CD4-positive, alpha-beta T cell treated with Interleukin-4 for 1 hour (primary cell): ENCODE results near the gene FGF6.
A peak's percentile ranks its signal among the peaks of the same experiment; 100 is the strongest.

ENCODE experiments used
- DNase-seq, 2 donors: peaks; one replicate each; pipeline ENCODE4 v3.0.0-alpha.2; 2020 to 2022

The FGF6 gene

GRCh38 chr12:4446335-4446734 is 720 bp upstream of the FGF6 start:
- no peak for DNase-seq

DNA sequence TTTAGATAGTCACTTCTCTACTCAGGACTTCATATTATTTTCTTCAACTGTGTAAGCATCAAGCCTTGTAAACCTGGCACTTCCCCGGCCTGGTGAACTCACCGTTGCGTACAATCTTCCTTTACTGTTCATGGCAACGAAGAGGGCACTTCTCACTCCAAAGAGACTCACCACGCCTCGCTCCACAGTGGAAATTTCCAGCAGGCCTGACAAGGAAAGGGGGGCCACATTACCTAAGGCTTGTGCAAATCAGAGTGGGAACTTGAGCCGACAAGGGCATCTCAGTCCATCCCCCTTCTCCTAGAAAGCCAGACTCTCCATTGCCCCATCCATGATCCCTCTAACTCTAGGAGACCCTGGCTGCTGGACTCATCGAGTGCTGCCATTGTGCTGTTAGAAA is 1.6 kb downstream of the FGF6 start:
- no peak for DNase-seq

DNA sequence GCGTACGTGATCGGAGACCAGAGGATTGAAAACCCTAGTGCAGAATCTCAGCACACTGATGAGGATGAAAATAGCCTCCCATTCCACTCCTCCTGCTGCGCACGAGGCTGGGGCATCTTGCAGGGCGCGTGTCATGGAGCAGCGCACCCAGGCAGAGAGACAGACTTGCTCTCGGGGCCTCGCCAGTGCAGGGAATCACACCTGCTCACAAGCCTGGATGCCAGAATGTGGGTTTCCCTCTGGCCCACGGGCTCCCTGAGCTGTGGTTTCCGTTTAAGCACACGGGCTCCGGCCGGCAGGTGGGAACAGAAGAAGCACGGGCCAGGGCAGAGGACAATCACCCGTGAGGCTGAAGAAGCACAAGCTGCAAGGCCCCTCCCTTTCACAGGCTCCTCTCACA is 2.0 kb downstream of the FGF6 start:
- DNase-seq: no peak

GRCh38 chr12:4441355-4442335 is 4.0 kb downstream of the FGF6 start:
- no peak for DNase-seq

DNA sequence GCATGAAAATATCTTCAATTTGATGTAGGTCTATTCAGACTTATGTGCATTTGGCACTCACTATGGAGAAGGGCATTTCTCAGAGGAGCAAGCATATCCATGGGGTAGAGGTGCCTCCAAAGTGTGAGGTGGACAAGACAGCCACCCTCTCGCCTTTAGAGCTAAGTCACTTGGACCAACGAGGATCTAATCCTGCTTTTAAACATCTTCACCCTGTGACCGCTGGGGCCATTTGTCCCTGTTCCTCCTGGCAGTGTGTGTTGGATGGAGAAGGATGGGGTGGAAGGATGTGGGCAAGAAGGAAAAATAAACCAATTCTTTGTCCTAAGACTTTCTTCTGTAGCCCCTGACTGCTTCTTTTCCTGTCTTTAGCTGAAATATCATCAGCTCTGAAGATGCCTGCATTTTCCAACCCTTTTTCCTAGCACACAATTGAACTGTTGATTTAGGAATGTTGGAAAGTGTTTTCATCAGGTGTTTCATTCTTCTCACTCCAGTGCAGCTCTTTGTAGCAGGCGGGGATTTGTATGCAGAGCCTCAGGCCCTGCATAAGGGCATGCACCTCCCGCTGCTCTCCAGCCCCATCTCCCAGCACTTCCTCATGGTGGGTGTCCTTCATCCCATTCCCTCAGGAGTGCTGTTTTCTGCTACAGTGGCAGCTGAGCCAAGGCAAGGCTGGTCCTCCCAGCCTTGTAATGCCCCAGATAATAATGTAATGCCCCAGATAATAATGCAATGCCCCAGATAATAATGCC is 5.3 kb downstream of the FGF6 start:
- no peak for DNase-seq

- no peak for DNase-seq
These were observed 5.9 kb downstream of the FGF6 start for GRCh38 chr12:4439736-4440135.

- peak; percentile 3 to 36 for DNase-seq
These were observed 6.6 kb downstream of the FGF6 start for GRCh38 chr12:4438834-4439596.

DNA sequence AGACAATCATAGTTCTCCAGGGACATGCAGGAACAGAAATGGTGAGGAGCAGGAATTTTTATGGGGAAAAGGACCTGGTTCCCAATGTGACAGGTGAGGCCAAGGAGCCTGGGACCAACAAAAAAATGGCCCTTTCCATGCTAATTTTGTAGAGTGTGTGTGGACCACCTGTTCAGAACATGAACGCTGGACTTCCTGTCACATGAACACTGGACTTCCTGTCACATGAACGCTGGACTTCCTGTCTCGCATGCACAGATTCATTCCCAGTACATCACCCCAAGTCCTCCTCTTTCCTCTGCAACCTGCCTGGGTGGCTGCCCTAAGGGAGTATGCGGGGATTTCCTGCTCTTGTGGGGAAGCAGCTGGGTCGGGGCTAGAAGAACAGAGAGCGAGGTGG is 10.1 kb downstream of the FGF6 start:
- no peak for DNase-seq

- DNase-seq: peak; percentile 5 to 26
These were observed 10.7 kb downstream of the FGF6 start for GRCh38 chr12:4434706-4435425.

GRCh38 chr12:4434301-4434700 is 11.3 kb downstream of the FGF6 start:
- no peak for DNase-seq

- no peak for DNase-seq
These were observed 11.9 kb downstream of the FGF6 start for GRCh38 chr12:4433745-4434058.

DNA sequence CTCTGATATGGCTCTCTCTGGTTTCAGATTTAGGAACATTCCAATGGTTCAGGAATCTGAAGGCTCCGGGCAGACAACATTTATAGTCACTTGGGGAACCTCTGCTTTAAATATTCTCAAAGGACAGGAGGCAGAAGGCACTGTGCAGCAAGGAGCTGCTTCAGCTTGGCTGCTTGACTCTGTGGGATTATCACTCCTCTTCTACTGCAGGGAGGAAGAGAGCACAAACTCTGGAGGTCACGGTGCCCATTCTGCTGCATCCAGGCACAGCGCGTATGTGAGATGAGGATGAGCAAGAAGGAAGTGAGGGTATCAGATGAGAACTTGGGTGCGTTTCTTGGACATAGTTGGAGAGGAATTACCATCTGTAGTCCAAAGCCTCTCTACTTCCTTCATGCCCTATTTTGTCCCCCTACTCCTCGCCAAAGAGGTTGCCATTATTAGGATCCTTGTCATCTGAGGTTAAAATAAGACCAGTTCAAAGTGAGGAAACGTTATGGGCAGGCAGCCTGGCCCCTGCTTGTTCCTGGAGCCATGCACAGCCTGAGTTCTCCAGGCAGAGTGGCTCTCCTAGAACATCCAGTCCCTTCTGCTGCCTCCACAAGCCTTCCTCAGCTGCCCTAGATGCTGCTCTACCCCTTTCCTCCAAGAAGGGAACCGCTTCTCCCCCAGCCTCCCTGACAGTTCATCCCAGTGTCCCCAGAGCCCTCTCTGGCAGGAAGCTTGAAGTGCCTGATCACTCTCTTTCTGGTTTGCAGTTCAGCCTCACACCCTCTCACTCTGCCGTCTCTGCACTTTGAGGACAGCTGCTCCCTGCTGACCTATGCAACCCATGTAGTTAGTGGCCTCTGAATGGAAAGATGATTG is 12.5 kb downstream of the FGF6 start:
- no peak for DNase-seq

- DNase-seq: no peak
These were observed 13.7 kb downstream of the FGF6 start for GRCh38 chr12:4431866-4432265.

- no peak for DNase-seq
These were observed 14.2 kb downstream of the FGF6 start for GRCh38 chr12:4431436-4431835.

DNA sequence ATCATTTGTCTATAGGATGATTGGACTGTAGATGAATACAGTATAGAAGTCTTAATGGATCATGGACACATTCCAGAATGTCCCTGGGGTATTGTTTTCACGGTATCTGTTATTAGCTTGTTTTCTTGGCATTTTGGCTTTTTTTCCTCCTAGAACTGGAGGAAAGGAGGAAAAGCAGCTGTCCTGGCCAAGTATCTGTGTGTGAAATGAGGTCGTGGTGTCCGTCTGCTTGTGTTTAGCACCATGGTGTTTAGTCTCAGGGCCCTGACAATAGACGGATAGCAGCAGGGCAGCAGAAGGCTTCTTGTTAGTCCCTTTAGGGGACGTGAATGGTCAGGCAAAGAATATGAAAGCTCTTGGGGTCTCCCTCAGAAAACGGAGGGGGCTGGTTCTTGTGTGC is 21.2 kb downstream of the FGF6 start:
- DNase-seq: no peak

GRCh38 chr12:4423528-4424195 is 22.0 kb downstream of the FGF6 start:
- DNase-seq: no peak

DNA sequence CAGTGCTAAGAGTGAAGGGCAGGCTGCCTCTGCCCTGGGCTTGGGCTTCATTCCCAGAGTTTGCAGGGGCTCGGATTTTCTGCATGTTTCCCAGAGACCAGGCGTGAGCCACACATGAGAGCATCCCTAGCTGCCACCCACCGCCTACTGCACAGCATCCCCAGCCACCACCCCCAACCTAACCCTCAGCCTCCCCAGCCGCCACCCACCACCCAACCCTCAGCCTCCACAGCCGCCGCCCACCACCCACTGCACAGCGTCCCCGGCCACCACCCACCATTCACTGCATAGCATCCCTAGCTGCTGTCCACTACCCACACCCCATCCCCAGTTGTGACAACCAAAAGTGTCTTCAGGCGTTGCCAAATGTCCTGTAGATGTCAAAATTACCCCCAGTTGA is 22.6 kb downstream of the FGF6 start:
- DNase-seq: no peak

DNA sequence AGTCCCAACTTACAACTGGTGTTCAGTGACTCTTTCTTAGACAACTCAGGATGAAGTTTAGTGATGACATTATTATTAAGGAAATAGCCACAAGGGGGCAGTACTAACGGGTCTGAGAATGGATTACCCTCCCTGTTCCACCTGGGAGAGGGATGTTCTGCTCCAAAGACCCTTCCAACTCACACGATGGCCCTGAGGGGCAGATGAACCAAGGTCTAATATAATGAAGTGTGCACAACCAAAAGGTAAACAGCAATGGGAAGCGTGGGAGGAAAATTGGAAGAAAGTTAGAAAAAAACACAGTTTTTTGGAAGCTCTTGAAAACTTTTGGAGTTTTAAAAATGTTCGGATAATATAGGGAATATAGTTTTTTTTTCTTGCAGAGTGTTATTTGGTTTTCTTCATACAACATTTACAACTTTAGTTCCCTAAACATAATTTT is 24.0 kb downstream of the FGF6 start:
- DNase-seq: peak in 1 of 2 donors; percentile 54

- no peak for DNase-seq
These were observed 25.4 kb downstream of the FGF6 start for GRCh38 chr12:4420138-4420670.

DNA sequence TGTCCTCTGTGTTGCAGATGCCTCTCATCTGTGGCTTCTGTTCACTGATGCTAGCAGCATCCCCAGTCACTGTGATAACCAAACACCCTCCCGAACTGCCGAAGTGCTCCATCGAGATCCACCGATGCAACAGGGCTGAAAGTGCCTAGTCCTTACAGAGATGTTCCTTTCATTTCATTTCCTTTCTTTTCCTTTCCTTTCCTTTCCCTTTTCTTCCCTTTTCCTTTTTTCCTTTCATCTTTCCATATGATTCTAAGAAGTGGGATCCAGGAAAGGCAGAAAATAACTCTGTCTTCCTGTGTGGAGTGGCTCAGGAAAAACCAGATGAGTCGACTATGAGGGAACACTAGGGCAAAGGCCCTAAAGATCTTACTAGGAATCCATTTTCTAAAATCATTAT is 26.7 kb downstream of the FGF6 start:
- DNase-seq: no peak

DNA sequence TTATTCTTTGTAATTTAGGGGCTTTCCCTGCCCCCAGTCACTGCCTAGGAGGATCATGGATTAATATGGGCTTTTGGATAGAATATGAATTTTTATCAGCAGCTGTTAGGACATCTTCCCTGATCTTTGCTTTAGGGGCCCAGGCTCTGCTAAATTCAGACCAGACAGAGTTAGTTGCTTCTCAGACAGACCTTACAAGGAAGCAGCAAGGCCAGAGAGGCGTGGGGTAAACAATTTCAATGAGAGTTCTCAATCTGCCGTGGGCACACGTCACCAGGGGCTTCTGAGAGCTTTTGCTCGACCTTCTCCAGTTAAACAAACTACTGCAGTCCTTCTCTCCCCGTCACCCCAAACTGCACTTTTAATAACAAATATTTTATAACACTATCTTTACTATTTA is 27.7 kb downstream of the FGF6 start:
- no peak for DNase-seq
